Measurements from ENCODE around the gene ZNF775.

Gene ZNF775

DNA sequence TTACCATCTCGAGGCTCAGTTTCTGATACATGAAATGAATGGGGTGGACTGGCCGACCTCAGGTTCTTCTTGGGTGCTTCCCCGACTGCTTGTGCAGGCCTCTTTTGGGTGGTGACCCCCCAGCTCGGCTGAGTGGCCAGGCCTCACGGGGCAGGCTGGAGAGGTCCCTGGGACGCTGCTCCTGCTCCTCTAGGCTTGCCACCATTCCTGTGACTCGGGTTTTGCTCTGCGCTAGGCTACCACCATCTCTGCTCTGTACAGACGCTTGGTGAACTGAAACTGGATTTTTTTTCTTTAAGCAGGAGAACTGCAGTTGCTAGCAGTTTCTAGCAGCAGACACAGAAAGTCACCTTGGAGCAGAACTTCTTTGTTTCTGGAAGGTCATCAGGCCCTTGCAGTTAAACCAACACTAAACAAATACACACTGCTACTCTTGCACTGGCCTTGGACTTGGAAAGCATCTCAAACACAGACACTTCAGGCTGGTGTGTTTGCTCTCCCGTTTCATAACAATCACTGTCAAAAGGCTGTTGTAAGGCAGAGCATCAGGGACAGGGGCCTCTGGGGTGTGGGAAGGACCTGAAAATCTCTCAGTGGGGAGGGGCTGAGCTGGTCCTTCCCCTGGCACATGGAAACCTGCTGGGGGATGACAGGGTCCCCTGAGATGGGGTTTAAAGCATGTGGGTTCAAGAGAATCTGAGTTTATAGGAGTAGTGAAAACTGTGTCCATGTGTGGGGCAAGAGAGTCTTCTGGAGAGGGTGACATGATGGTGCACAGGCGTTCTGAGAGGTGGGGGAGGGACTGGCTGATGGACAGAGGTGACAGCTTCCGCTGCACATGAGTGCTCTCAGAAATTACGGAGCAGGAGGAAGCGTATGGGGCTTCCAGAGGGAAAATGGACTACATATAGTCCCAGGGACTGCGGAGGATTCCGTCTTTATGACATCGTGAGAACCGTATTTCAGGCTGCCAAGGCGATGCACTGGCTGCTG is 36.3 kb downstream of the ZNF775 start:
- DNase-seq, result peak; percentile 28

DNA sequence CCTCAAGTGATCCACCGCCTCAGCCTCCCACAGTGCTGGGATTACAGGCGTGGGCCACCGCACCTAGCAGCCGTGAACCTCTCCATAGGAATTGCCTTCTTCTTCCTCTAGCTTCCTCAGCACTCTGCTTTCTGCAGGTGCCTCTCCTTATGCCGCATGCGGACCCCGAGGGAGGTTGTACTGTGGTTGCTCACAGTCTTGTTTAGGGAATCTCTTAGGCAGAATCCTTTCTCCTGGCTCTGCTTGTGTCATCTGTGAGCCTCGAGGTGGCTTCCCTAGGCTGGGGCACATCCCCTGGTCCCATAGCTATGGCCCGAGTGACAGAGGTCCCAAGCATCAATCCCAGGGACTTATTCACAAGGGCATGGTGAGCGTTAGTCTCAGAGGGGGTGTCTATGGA is 38.1 kb downstream of the ZNF775 start:
- no peak for DNase-seq

DNA sequence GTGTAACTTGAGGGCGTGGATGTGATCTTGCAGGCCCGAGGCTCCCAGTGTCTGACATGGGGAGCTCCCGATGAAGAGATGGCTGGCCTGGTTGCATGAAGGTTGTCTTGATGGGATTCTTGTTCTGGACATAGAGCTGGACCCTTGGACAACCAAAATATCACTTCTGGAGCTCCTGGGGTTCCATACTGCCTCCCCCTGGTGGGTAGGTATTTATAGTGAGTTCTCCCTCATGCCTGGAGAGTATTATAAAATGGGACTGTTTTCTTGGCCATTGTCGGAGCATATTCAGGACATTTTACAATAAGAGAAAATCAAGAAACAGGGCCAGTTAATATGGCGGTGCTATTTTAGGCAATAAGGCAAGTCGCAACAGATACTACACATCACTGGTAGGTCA is 38.7 kb downstream of the ZNF775 start:
- DNase-seq, result no peak

DNA sequence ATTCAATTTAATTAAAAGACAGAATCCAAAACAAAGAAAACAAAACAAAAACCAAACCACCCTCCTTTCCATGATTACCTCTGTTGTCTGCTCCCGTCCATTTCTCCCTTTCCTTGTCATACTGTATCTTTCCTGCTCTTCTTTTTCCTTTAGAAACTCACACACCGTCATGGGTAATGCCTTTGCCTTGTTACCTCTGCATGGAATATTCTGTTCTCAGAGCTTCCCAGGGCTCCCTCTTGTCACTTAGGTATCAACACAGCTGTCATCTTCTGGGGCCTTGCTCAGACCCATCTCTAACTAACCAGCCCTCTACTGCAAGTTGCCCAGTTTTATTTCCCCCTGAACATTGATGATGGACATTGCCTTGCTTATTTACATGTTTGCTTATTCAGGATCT is 41.1 kb downstream of the ZNF775 start:
- DNase-seq, result no peak

DNA sequence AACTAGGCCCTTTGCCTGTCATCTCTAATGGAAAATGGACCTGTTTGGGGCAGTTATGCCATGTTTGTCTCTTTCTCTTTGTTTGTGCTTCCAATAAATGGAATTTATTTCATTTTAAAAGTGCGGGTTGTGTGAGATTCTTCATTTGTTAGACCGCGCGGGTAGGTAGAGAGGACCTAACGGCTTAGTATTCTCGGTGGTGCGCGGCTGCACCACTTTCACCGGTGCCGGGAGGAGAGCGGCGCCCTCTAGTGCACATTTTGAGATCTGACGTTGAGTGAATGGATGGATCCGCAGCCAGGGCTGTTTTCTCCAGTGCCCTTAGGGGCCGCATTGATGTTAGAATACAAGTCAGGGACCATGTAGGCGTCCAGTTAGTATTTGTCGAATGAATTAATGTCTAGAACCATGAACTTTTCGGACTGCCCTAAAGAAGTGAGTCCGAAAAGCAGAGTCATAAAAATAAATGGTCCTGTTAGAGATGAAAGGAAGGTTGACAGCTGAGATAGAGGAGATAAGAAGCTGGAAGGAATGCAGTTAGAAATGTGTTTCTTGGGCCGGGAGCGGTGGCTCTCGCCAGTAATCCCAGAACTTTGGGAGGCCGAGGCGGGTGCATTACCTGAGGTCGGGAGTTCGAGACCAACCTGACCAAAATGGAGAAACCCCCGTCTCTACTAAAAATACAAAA is 42.0 kb downstream of the ZNF775 start:
- DNase-seq, result peak; percentile 87

DNA sequence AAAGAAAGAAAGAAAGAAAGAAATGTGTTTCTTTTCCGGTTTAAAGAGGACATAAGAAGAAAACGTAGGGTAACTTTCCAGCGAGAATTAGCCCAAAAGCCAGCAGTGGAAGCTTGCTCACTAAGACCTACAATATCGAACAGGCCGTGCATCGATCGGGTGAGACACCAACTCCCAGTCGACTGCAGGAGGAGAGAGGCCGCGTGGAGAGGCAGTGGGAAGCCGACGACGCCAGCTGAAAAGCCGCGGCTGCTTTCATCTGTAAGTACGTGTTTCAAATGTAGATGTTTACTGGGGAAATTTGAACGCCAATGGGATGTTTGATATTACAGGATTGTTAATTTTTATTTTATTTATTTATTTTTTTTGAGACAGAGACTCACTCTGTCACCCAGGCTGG is 42.7 kb downstream of the ZNF775 start:
- no peak for DNase-seq

DNA sequence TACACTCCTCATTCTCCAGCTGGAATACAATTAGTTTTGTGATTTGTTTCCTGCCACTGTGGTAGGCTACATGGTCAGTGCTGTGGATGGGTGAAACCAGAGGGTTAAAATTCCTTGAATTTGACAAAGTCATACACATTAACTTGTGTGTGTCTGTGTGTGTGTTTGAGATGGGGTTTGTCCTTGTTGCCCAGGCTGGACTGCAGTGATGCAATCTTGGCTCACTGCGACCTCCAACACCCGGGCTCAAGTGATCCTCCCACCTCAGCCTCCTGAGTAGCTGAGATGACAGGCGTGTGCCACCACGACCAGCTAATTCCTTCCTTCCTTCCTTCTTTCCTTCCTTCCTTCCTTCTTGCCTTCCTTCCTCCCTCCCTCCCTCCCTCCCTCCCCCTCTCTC is 46.5 kb downstream of the ZNF775 start:
- no peak for DNase-seq

DNA sequence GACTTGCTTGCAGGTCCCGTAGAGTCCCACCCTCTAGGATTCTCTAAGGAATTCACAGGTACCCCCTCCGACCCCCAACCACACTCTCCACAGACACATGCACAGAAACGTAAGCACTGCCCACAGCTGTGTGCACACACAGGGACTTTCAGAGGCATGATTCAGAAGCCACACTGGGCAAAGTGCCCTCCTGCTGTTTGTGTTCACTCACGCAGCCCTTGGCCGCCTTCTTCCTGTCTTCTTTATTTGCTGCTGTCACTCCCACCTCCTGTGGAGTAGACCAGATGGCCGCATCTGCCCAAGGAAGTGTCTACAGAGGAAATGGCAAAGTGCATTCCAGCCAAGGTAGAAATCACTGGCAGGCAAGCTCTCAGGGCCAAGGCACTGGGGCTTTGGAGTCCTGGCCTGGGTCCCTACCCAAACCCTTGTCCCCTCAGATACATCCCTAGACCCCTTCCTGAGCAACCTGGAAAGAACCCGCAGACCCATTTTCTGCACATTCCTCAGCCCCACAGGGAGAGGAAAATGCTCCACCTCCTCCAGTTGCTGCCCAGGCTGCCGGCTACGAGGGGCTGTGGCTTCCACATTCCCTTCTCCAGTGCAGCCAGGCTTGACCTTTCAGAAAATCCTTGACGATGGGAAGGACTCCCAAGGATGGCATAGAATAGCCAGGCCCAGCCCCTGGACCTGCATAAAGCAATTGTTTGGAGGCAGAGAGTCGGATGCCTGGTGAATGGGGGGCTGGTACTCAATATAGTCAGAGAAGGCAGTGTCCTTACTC is 49.7 kb downstream of the ZNF775 start:
- peak; percentile 75 for DNase-seq

DNA sequence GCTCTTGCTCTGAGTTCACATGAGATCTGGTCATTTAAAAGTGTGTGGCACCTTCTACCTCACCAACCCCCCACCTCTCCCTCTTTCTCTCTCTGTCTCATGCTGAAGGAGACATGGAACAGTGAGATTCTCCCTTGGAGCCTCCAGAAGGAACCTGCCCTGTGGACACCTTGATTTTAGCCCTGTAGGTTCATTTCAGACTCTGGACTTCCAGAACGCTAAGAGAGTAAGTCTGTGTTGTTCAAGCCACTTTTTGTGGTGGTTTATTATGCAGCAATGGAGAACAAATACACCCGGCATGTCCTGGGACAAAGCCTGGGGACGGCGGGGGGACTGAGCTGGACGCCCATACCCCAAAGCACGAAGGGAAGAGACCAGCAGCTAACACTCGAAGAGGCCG is 50.6 kb downstream of the ZNF775 start:
- no peak for DNase-seq

DNA sequence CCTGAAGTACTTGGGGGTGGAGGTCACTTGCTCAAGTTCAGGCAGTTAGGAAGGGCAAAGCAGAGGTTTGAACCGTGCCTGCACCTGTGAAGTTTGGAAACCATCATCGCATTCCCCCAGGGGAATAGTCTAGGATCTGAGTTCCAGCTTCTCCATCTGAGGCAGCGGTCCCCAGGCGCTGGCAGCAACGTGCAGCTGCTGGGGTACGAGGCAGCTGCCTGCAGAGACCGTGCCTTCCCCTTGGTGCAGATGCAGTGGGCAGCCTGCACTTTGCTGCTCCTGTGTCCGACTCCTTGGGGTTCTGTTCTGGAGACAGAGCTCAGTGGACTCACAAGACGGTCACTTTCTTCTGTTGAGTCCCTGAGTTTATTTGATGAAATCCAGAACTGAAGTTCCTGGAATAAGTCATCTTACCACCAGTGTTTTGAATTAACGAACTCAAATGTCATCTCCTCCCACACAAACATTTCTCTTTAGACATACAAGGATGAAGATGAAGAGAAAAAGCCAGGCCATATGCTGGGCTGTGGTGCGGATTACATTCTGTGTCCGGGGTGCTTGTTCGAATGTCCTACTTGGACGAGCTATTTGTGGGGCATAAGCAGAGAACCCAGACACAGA is 51.4 kb downstream of the ZNF775 start:
- DNase-seq, result no peak

DNA sequence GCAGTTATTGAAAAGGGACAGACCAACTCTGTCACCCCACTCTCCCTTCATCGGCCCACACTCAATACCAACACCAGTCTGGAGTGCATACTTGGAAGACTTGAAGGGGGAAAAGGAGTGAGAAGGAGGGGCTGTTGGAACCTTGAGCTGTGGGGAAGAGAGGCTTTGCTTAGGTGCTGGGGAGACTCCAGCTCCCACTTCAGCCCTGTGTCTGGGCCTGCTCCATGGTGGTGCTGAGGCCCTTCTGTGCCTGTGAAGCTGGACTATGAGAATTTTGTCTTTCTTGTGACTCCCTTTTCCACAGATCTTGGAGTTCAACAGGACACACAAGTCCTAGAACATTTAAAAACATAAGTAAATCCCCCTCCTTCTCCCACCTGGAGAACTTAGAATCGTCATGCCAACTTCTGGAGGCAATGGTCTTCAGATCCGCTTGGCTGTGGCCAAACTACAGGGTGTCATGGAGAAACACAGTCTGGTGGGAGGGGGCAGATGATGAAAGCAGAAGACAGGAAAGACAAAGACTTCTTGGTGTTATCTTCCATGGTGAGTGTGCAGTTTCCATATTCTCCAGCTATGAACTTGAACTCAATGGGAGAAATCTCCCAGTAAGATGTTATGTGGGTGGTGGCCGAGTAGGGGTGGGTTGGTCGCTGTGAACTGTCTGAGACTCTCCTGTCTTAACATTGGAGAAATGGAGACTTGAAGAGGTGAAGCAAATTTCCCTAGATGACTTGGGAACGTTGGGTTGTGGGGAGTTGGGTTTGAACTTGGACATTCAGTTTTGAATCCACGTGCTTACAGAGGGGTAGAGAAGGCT is 52.9 kb downstream of the ZNF775 start:
- no peak for DNase-seq

DNA sequence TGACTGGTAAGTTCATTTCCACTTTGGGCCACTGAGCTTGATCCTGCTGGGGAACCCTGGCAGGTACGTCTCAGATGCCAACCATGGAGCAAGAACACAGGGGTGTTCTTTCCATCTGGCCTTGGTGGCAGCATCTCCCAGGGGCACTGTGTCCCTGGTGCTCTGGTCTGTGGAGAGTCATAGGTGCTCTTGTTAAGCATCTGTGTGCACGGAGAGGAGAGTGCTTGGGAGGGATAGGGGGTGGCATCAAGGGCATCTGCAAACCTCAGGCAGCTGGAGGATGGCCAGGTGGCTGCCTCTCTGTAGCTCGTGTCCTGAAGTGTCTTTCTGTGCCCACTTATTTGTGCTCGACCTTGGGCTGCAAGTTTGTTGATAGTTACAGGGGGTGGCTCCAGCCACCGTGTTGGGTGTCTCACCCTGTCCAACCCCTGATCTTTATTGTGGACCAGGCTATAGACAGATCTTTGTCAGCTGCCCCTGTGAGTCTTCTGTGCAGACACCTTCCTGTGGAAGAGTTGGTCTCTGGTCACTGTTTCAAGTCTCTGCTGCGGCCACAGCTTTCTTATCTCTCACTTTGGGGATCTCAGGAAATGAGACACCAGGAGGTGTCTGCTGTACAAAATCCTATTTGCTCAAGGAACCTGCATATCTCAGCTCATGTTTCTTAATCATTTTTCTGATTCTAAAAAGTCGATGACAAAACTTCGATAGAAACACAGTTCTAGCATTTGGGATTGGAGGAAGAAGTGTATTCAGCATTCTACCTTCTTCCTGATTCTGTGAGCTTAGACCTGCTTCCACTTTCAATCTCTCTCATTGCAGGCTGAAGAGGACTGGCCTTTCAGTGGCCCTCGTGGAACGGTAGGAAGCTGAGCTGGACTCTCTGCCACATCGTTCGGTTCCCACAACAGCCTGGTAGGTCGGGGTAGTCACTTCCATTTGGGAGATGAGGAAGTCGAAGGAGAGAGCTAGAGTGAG is 54.1 kb downstream of the ZNF775 start:
- no peak for DNase-seq

DNA sequence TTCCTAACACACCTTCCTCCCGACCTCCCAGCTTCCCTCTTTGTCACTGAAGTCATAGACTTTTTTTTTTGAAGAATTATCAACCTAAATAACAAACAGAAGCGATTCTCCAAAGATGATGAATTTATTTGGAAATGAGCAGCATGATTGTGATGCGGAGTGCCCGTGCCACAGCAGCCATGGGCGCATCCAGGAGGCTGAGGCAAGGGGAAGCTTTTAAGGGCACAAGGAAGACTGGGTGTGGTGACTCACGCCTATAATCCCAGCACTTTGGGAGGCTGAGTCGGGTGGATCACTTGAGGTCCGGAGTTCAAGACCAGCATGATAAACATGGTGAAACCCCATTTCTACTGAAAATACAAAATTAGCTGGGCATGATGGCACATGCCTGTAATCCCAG is 55.1 kb downstream of the ZNF775 start:
- DNase-seq, result no peak

DNA sequence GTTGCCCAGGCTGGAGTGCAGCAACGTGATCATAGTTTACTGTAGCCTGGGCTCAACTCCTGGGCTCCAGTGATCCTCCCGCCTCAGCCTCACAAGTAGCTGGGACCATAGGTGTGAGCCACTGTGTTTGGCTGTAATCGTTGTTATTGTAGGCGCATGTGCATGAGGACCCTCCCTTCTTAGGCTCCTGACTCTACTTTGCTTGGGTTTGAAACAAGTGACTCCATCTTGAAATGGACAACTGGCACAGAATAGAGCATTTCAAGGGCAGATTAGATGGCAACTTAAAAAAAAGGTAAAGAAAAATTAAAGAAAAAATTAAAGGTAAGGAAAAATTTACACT is 55.9 kb downstream of the ZNF775 start:
- DNase-seq, result no peak

DNA sequence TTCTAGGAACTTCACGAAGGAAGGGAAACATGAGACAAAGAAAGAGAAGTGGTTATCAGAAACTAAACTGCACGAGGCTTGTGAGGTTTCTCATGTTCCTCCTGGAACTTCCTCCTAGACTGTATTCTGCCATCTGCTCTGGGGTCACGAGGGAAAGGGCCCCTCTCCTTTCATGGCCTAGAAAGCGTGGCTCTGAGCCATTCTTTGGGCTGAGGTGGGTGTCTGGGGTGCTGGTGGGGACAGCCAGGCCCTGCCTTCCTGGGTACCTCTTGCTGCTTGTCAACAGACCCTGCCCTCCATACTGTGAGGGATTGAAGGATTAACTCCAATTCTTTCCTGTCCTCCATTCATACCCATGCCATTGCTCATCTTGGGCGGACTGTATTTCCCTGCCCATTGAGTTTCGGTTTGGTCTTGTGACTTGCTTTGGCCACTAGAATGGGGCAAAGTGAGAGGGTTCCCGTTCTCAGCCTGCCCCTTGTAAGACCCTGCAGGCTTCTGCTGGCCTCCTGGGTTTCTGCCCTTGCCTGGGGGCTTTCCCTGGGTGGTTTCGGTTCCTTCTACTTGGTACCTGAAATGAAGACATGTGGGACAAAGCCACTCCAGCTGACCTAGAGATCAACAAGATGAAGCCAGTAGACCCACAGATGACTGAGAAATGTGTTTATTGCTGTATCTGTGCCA is 56.4 kb downstream of the ZNF775 start:
- DNase-seq, result no peak

DNA sequence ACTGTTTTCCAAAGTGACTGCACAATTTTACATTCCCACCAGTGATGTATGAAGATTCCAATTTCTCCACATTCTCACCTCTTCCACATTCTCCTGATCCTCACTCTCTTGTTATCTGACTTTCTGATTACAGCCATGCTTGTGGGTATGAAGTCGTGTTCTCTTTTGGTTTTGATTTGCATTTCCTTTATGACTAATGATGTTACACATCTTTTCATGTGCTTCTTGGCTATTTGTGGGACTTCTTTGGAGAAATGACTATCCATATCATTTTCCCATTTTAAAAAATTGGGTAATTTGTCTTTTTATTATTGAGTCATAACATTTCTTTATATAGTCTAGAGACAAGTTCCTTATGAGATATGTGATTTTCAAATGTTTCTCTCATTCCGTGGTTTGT is 60.8 kb downstream of the ZNF775 start:
- no peak for DNase-seq

DNA sequence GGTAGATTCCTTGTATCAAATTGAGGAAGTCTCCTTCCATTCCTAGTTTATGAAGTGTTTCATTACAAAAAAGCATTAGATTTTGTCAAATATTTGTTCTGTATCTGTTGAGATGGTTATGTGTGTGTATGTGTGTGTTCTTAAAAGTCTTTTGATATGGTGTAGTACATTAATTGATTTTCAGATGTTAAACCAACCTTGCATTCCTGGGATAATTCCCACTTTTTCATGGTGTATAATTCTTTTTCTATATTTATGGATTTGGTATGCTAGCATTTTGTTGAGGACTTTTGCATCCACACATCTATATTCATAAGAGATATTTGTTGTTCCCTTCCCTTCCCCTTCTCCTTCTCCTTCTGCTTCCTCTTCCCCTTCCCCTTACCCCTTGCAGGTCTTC is 62.4 kb downstream of the ZNF775 start:
- DNase-seq, result no peak

DNA sequence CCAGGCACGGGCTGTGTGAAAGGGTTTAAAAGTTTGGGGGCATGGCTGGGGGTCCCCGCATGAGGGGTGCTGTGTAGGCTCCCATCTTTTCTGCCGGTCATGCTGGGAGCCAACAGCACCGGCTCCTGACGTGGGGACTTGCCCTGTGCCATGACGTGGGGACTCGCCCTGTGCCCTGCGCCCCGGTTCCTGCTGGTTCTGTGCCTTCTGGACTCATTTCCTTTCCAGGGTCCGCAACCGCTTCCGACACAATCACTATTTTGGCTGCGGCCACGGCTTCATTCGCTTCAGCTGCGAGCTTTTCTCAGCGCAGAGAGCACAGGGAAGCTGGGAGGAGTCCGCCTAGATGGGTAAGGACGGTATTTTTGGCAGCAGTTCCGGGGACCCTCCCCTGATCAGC is 63.7 kb downstream of the ZNF775 start:
- DNase-seq, result no peak

DNA sequence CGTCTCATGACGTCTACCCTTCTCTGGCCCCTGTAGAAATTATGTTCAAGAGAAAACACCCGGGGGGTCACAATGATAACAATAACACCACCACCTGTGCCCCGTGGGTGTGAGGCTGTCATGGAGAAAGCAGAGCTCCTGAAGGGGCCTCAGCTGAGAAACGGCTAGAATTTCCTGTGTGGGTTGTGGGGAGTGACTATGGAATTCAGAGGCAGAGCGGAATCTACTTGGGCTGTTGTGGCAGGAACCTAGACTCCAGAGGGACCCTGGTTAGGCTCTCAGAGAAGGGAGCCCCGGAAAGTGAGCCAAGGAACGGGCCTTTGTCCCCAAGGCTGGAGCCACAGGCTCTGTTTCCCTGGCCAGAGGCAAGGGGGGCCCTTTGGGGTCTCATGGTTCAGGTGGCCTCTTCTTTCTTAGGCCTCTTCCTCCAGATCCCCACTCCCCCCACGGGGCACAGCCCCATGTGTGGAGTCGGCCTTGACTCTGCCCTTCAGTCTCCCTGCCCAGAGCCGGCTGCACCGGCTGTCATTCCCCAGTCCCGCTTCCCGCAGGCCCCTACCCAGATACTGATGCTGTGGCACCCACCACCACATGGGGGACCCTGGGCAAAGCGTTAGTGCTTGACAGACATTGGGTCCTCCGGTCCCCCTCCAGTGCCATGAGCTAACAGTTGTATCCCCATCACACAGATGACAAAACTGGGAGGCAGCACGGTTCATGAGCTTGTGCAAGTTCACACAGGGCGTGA is 64.8 kb downstream of the ZNF775 start:
- no peak for DNase-seq

All from retina (tissue), 1 donor.